Gastrocnemius medialis (tissue), 4 donors: ENCODE measurements around the gene DEF6. TPM values are rescaled to one million over a fixed set of nuclear protein-coding genes. Genes with fewer than 3 reads are reported as not detected.

Experiments used
- ATAC-seq, 2 donors: fragments of 150-250 bp; one replicate each; pipeline ENCODE4 v1.9.1; 2016
- DNase-seq, 2 donors: peaks; one replicate each; pipeline ENCODE4 v3.0.0-alpha.2; 2019
- H3K27ac ChIP-seq, 4 donors: fragments of 200-600 bp; sonication (generic); 1 replicate in 1 of 4; 2 replicates in 3 of 4; pipeline ENCODE4 v1.5.1; 2016 to 2018; ENCODE audit warnings: mild to moderate bottlenecking in 2 of 4, moderate library complexity in 1 of 4
- H3K27me3 ChIP-seq, 3 donors: fragments of 200-600 bp; sonication (generic) in 2 of 3; 1 replicate in 1 of 3; 2 replicates in 2 of 3; pipeline versions ENCODE4 v1.5.1 to v1.6.0; 2016 to 2019; ENCODE audit warnings: mild to moderate bottlenecking in 1 of 3, moderate library complexity in 1 of 3
- H3K36me3 ChIP-seq, 2 donors: fragments of 200-600 bp; sonication (generic) in 1 of 2; one replicate each; pipeline ENCODE4 v1.5.1; 2017 to 2018
- H3K4me1 ChIP-seq, 2 donors: fragments of 200-600 bp; sonication (generic) in 1 of 2; one replicate each; pipeline ENCODE4 v1.5.1; 2016 to 2017; ENCODE audit warnings: mild to moderate bottlenecking in 2 of 2
- H3K4me3 ChIP-seq, 4 donors: fragments of 200-600 bp; sonication (generic) in 3 of 4; 1 replicate in 1 of 4; 2 replicates in 3 of 4; pipeline ENCODE4 v1.5.1; 2016 to 2019; ENCODE audit warnings: mild to moderate bottlenecking in 2 of 4
- H3K9me3 ChIP-seq, 3 donors: fragments of 200-600 bp; sonication (generic) in 2 of 3; 1 replicate in 1 of 3; 2 replicates in 2 of 3; pipeline ENCODE4 v1.5.1; 2016 to 2019
- CTCF ChIP-seq, 5 experiments: fragments of 450-650 bp in 3 of 5; fragments of 200-600 bp in 2 of 5; sonication (generic) in 2 of 5; IDR thresholded peaks in 4 of 5; conservative IDR thresholded peaks in 1 of 5; 1 replicate in 4 of 5; 2 replicates in 1 of 5; pipeline ENCODE4 v1.5.1; 2016 to 2019; ENCODE audit warnings: antibody characterized with exemption in 5 of 5, mild to moderate bottlenecking in 3 of 5, moderate library complexity in 3 of 5
- POLR2A ChIP-seq, 2 donors: fragments of 450-650 bp; IDR thresholded peaks; one replicate each; pipeline ENCODE4 v1.6.1; 2017; ENCODE audit warnings: antibody characterized with exemption in 2 of 2, mild to moderate bottlenecking in 2 of 2, moderate library complexity in 2 of 2
- in situ Hi-C, 4 donors: fragments of 200-750 bp; cut with MboI; loops; one replicate each; pipeline versions ENCODE4 v1.15.0 to v1.8.0; 2017; ENCODE audit warnings: low sequenced_read_pairs in 4 of 4
- intact Hi-C: fragments of 100-400 bp; cut with DNase I; formaldehyde crosslinking; loops from one replicate; pipeline ENCODE4 v1.15.1; 2023; ENCODE audit warnings: low total_unique reads
- total RNA-seq, 4 donors: library from RNA; depleted of rRNA; stranded (reverse); fragments of >200 nt; gene quantifications; one replicate each; pipeline versions ENCODE4 v1.1.0 to v1.2.3, GENCODE V29; 2016

Gene DEF6
- total RNA-seq, 4 donors from 2014 or later: 0.15 to 2.9 (median 0.68) TPM

GRCh38 chr6:35359346-35359743 is 61.7 kb downstream of the DEF6 start:
- intact Hi-C loops (no loop called here), in situ Hi-C loops (no loop called here)
- Histone ChIP-seq H3K27me3 (no peaks in the 10 kb centered on the region), H3K36me3 (no peaks in the 10 kb centered on the region), H3K4me3 (no peak overlapping the region), H3K9me3 (no peaks in the 10 kb centered on the region), H3K27ac (peak overlapping the region; percentile 85 to 93 (median 86)), H3K4me1 (peaks cover 86 to 89% of the 10 kb centered on the region in 2 donors)
- TF ChIP-seq POLR2A (IDR thresholded peaks at IDR 0.05) (no peak), CTCF (IDR thresholded peaks at IDR 0.05 in 4 of 5, conservative IDR thresholded peaks at IDR 0.05 in 1 of 5) (no peak)
- ATAC-seq (no peak), DNase-seq (no peak)

- ATAC-seq (peak; percentile 4 to 6), DNase-seq (peak in 1 of 2 donors; percentile 59)
- Histone ChIP-seq H3K27me3 (no peaks in the 10 kb centered on the region), H3K36me3 (no peaks in the 10 kb centered on the region), H3K4me1 (peaks cover 81 to 84% of the 10 kb centered on the region in 2 donors), H3K4me3 (no peak overlapping the region), H3K9me3 (no peaks in the 10 kb centered on the region), H3K27ac (peak overlapping the region; percentile 85 to 93 (median 86))
- intact Hi-C loops (loop anchor here (5.0 to 10.0 kb wide), 2 partner anchors 367 to 1615 kb away; partner anchors contain the start of gene IP6K3), in situ Hi-C loops (no loop called here)
- TF ChIP-seq POLR2A (IDR thresholded peaks at IDR 0.05) (no peak), CTCF (IDR thresholded peaks at IDR 0.05 in 4 of 5, conservative IDR thresholded peaks at IDR 0.05 in 1 of 5) (no peak)
Measured at GRCh38 chr6:35359744-35360348, 62.2 kb downstream of the DEF6 start.

- DNase-seq: peak; percentile 62 to 92
- Histone ChIP-seq H3K27ac (peak overlapping the region; percentile 85 to 93 (median 86)), H3K36me3 (no peaks in the 10 kb centered on the region), H3K4me3 (no peak overlapping the region), H3K9me3 (no peaks in the 10 kb centered on the region), H3K27me3 (no peaks in the 10 kb centered on the region), H3K4me1 (peaks cover 77 to 85% of the 10 kb centered on the region in 2 donors)
- intact Hi-C loops (loop anchor here (5.0 to 10.0 kb wide), 2 partner anchors 367 to 1616 kb away; partner anchors contain the start of gene IP6K3), in situ Hi-C loops (no loop called here)
- ATAC-seq: peak; percentile 75 to 83
- no peak for TF ChIP-seq POLR2A (IDR thresholded peaks at IDR 0.05)
Measured at GRCh38 chr6:35360349-35361138, 62.9 kb downstream of the DEF6 start.

- Histone ChIP-seq H3K4me1 (peaks cover 68 to 81% of the 10 kb centered on the region in 2 donors), H3K4me3 (no peak overlapping the region), H3K27me3 (no peaks in the 10 kb centered on the region), H3K27ac (peak overlapping the region; percentile 85 to 93 (median 86)), H3K36me3 (no peaks in the 10 kb centered on the region), H3K9me3 (no peaks in the 10 kb centered on the region)
- TF ChIP-seq POLR2A (IDR thresholded peaks at IDR 0.05): no peak
- no peak for TF ChIP-seq CTCF (IDR thresholded peaks at IDR 0.05 in 4 of 5, conservative IDR thresholded peaks at IDR 0.05 in 1 of 5)
- in situ Hi-C loops: no loop called here
- intact Hi-C loops: loop anchor here (5.0 to 10.0 kb wide), 2 partner anchors 365 to 1617 kb away; partner anchors contain the start of gene IP6K3
- DNase-seq: no peak
- no peak for ATAC-seq
Measured at GRCh38 chr6:35362200-35362599, 64.6 kb downstream of the DEF6 start.

GRCh38 chr6:35363293-35363750 is 65.7 kb downstream of the DEF6 start:
- H3K4me1 ChIP-seq: peaks cover 70 to 81% of the 10 kb centered on the region in 2 donors
- H3K27me3 ChIP-seq: no peaks in the 10 kb centered on the region
- H3K36me3 ChIP-seq: no peaks in the 10 kb centered on the region
- peak overlapping the region; percentile 85 to 93 (median 86) for H3K27ac ChIP-seq
- peak; percentile 66 to 86 for DNase-seq
- H3K9me3 ChIP-seq: no peaks in the 10 kb centered on the region
- TF ChIP-seq POLR2A (IDR thresholded peaks at IDR 0.05) (peak; percentile 85 to 89), CTCF (IDR thresholded peaks at IDR 0.05 in 4 of 5, conservative IDR thresholded peaks at IDR 0.05 in 1 of 5) (no peak)
- H3K4me3 ChIP-seq: no peak overlapping the region
- in situ Hi-C loops (no loop called here), intact Hi-C loops (loop anchor here (5.0 to 10.0 kb wide), 2 partner anchors 364 to 1619 kb away; partner anchors contain the start of gene IP6K3)
- peak; percentile 74 to 80 for ATAC-seq
